WTC11 (cell line): ENCODE measurements around the gene LY9.

Source experiments
- GTF2I ChIP-seq: fragments of 250-450 bp; sonication (Bioruptor Pico); conservative IDR thresholded peaks from 2 replicates; pipeline ENCODE4 v1.4.0; 2021; ENCODE audit warnings: mild to moderate bottlenecking
- IRF2 ChIP-seq: sonication (generic); formaldehyde crosslinking; IDR thresholded peaks from 2 replicates; pipeline ENCODE4 v1.8.0; 2022; ENCODE audit warnings: low read depth, missing genetic modification reagents, borderline replicate concordance
- NFYB ChIP-seq: sonication (generic); formaldehyde crosslinking; conservative IDR thresholded peaks from 2 replicates; pipeline ENCODE4 v1.8.0; 2022; ENCODE audit warnings: low read depth, missing genetic modification reagents
- NR2C2 ChIP-seq: sonication (generic); formaldehyde crosslinking; IDR thresholded peaks from 2 replicates; pipeline ENCODE4 v1.8.0; 2022; ENCODE audit warnings: mild to moderate bottlenecking, missing genetic modification reagents
- TEAD4 ChIP-seq: sonication (generic); formaldehyde crosslinking; IDR thresholded peaks from 2 replicates; pipeline ENCODE4 v1.8.0; 2022; ENCODE audit warnings: mild to moderate bottlenecking, missing genetic modification reagents
- ZNF423 ChIP-seq: fragments of 250-450 bp; sonication (Bioruptor Pico); IDR thresholded peaks from 2 replicates; pipeline ENCODE4 v2.1.2; 2022; ENCODE audit warnings: mild to moderate bottlenecking, moderate library complexity
- TF ChIP-seq, protein P1 (sequence below): fragments of 200-600 bp; IDR thresholded peaks from 2 replicates; pipeline ENCODE4 v1.8.0; 2022; ENCODE audit warnings: antibody characterized with exemption
- TF ChIP-seq, protein P2 (sequence below): sonication (generic); formaldehyde crosslinking; IDR thresholded peaks from 2 replicates; pipeline ENCODE4 v1.8.1; 2023; ENCODE audit warnings: mild to moderate bottlenecking, missing genetic modification reagents, moderate library complexity
- TF ChIP-seq, protein P3 (sequence below): sonication (generic); formaldehyde crosslinking; IDR thresholded peaks from 2 replicates; pipeline ENCODE4 v1.8.1; 2022; ENCODE audit warnings: low read depth, missing genetic modification reagents, borderline replicate concordance
- TF ChIP-seq, protein P4 (sequence below): sonication (generic); formaldehyde crosslinking; conservative IDR thresholded peaks from 2 replicates; pipeline ENCODE4 v1.8.1; 2022; ENCODE audit warnings: mild to moderate bottlenecking, missing genetic modification reagents
- TF ChIP-seq, protein P5 (sequence below): sonication (generic); formaldehyde crosslinking; IDR thresholded peaks from 2 replicates; pipeline ENCODE4 v1.8.0; 2022; ENCODE audit warnings: mild to moderate bottlenecking, missing genetic modification reagents

DNA sequence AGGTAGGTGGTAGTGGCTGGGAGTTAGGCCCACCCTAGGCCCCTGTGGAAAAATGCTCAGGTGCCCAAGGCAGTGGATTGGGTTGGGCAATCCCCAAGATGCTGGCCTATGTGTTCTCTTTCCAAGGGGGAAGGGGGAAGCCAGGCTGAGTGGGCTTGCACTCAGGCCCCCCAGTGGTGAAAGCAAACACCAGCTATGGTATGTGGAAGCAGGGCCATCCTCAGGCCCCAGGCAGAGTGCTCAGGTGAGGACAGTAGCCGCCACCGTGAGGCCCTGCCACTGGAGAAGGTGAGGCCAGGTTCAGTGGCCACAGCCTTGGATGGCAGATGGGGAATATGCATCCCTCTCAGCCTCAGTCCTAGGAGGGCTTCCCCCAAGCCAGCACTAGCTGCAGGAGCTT is 11.8 kb downstream of the LY9 start:
- TF ChIP-seq, protein P1, sequence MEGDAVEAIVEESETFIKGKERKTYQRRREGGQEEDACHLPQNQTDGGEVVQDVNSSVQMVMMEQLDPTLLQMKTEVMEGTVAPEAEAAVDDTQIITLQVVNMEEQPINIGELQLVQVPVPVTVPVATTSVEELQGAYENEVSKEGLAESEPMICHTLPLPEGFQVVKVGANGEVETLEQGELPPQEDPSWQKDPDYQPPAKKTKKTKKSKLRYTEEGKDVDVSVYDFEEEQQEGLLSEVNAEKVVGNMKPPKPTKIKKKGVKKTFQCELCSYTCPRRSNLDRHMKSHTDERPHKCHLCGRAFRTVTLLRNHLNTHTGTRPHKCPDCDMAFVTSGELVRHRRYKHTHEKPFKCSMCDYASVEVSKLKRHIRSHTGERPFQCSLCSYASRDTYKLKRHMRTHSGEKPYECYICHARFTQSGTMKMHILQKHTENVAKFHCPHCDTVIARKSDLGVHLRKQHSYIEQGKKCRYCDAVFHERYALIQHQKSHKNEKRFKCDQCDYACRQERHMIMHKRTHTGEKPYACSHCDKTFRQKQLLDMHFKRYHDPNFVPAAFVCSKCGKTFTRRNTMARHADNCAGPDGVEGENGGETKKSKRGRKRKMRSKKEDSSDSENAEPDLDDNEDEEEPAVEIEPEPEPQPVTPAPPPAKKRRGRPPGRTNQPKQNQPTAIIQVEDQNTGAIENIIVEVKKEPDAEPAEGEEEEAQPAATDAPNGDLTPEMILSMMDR: no peak
- TF ChIP-seq, protein P2, sequence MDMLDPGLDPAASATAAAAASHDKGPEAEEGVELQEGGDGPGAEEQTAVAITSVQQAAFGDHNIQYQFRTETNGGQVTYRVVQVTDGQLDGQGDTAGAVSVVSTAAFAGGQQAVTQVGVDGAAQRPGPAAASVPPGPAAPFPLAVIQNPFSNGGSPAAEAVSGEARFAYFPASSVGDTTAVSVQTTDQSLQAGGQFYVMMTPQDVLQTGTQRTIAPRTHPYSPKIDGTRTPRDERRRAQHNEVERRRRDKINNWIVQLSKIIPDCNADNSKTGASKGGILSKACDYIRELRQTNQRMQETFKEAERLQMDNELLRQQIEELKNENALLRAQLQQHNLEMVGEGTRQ (CRISPR knock-in tag): no peak
- TF ChIP-seq GTF2I (CRISPR knock-in tag) (no peak), IRF2 (CRISPR knock-in tag) (no peak), TEAD4 (CRISPR knock-in tag) (no peak), ZNF423 (CRISPR knock-in tag) (no peak), NFYB (CRISPR knock-in tag) (no peak), NR2C2 (CRISPR knock-in tag) (no peak)
- TF ChIP-seq, protein P3, sequence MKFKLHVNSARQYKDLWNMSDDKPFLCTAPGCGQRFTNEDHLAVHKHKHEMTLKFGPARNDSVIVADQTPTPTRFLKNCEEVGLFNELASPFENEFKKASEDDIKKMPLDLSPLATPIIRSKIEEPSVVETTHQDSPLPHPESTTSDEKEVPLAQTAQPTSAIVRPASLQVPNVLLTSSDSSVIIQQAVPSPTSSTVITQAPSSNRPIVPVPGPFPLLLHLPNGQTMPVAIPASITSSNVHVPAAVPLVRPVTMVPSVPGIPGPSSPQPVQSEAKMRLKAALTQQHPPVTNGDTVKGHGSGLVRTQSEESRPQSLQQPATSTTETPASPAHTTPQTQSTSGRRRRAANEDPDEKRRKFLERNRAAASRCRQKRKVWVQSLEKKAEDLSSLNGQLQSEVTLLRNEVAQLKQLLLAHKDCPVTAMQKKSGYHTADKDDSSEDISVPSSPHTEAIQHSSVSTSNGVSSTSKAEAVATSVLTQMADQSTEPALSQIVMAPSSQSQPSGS: no peak
- TF ChIP-seq, protein P4, sequence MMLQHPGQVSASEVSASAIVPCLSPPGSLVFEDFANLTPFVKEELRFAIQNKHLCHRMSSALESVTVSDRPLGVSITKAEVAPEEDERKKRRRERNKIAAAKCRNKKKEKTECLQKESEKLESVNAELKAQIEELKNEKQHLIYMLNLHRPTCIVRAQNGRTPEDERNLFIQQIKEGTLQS: no peak
- TF ChIP-seq, protein P5, sequence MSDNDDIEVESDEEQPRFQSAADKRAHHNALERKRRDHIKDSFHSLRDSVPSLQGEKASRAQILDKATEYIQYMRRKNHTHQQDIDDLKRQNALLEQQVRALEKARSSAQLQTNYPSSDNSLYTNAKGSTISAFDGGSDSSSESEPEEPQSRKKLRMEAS (CRISPR knock-in tag): no peak
